ENCODE measurements around the gene NUP210.

The NUP210 gene

GRCh38 chr3:13348100-13348499 lies 72.0 kb downstream of the NUP210 start:
- DNase-seq (ENCODE audit: low read depth), result no peak

GRCh38 chr3:13347390-13347950 lies 72.7 kb downstream of the NUP210 start:
- no peak for DNase-seq (ENCODE audit: low read depth)

- peak; percentile 65 for DNase-seq (ENCODE audit: low read depth)
Measured at GRCh38 chr3:13346481-13347389, 73.4 kb downstream of the NUP210 start.

- no peak for DNase-seq (ENCODE audit: low read depth)
Measured at GRCh38 chr3:13345772-13346171, 74.3 kb downstream of the NUP210 start.

- no peak for DNase-seq (ENCODE audit: low read depth)
Measured at GRCh38 chr3:13345284-13345683, 74.8 kb downstream of the NUP210 start.

GRCh38 chr3:13344663-13345062 lies 75.5 kb downstream of the NUP210 start:
- no peak for DNase-seq (ENCODE audit: low read depth)

- DNase-seq (ENCODE audit: low read depth), result no peak
Measured at GRCh38 chr3:13343601-13344000, 76.5 kb downstream of the NUP210 start.

- no peak for DNase-seq (ENCODE audit: low read depth)
Measured at GRCh38 chr3:13341229-13341905, 78.8 kb downstream of the NUP210 start.

- DNase-seq (ENCODE audit: low read depth), result no peak
Measured at GRCh38 chr3:13339833-13340232, 80.3 kb downstream of the NUP210 start.

- DNase-seq (ENCODE audit: low read depth), result no peak
Measured at GRCh38 chr3:13338996-13339395, 81.1 kb downstream of the NUP210 start.

GRCh38 chr3:13338231-13338630 lies 81.9 kb downstream of the NUP210 start:
- no peak for DNase-seq (ENCODE audit: low read depth)

GRCh38 chr3:13336592-13336991 lies 83.5 kb downstream of the NUP210 start:
- DNase-seq (ENCODE audit: low read depth), result no peak

GRCh38 chr3:13335503-13335902 lies 84.6 kb downstream of the NUP210 start:
- DNase-seq (ENCODE audit: low read depth), result no peak

GRCh38 chr3:13335059-13335458 lies 85.1 kb downstream of the NUP210 start:
- DNase-seq (ENCODE audit: low read depth), result no peak

GRCh38 chr3:13333236-13333897 lies 86.8 kb downstream of the NUP210 start:
- no peak for DNase-seq (ENCODE audit: low read depth)

GRCh38 chr3:13332740-13333139 lies 87.4 kb downstream of the NUP210 start:
- DNase-seq (ENCODE audit: low read depth), result no peak

- DNase-seq (ENCODE audit: low read depth), result no peak
Measured at GRCh38 chr3:13332158-13332557, 88.0 kb downstream of the NUP210 start.

- no peak for DNase-seq (ENCODE audit: low read depth)
Measured at GRCh38 chr3:13329746-13330145, 90.4 kb downstream of the NUP210 start.

- DNase-seq (ENCODE audit: low read depth), result no peak
Measured at GRCh38 chr3:13325892-13326443, 94.2 kb downstream of the NUP210 start.

- DNase-seq (ENCODE audit: low read depth), result no peak
Measured at GRCh38 chr3:13324835-13325501, 95.2 kb downstream of the NUP210 start.

GRCh38 chr3:13323822-13324221 lies 96.3 kb downstream of the NUP210 start:
- DNase-seq (ENCODE audit: low read depth), result no peak

GRCh38 chr3:13322324-13322723 lies 97.8 kb downstream of the NUP210 start:
- DNase-seq (ENCODE audit: low read depth), result no peak
